Measurements from ENCODE around the gene FKBP11. TPM values are rescaled to one million over a fixed set of nuclear protein-coding genes. Genes with fewer than 3 reads are reported as not detected.

FKBP11 gene
- total RNA-seq, 2 experiments from 2014 or later: 96.2 to 100 TPM

DNA sequence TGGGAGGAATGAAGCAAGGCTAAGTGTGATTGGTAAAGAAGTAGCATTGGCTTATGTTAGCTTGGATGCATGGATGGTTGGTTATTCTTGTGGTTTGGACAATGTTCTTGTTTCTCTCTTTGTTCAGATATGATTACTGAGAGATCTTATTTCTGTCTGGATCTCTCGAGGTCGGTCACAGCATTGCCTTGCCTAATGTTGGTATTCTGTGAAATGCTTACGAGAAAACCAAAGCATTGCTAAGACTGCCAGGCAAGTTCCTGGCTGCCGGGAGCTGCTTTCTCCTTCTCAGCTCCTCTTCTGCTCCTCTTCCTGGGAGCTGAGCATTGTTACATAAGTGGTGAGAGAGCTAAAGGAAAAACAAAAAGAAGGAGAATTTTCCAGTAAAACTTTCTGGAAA lies 52.2 kb downstream of the FKBP11 start:
- intact Hi-C loops (cut with micrococcal nuclease): no loop called here
- Mint-ChIP-seq H3K4me1 (ENCODE audit: low read depth) (no peaks in the 10 kb centered on the region), H3K36me3 (ENCODE audit: low read depth) (no peaks in the 10 kb centered on the region), H3K27me3 (no peaks in the 10 kb centered on the region), H3K4me3 (no peak overlapping the region), H3K9me3 (no peaks in the 10 kb centered on the region), H3K27ac (no peak overlapping the region)
- no peak for DNase-seq
- TF ChIP-seq, protein P1, sequence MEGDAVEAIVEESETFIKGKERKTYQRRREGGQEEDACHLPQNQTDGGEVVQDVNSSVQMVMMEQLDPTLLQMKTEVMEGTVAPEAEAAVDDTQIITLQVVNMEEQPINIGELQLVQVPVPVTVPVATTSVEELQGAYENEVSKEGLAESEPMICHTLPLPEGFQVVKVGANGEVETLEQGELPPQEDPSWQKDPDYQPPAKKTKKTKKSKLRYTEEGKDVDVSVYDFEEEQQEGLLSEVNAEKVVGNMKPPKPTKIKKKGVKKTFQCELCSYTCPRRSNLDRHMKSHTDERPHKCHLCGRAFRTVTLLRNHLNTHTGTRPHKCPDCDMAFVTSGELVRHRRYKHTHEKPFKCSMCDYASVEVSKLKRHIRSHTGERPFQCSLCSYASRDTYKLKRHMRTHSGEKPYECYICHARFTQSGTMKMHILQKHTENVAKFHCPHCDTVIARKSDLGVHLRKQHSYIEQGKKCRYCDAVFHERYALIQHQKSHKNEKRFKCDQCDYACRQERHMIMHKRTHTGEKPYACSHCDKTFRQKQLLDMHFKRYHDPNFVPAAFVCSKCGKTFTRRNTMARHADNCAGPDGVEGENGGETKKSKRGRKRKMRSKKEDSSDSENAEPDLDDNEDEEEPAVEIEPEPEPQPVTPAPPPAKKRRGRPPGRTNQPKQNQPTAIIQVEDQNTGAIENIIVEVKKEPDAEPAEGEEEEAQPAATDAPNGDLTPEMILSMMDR (IDR thresholded peaks at IDR 0.05): no peak
- no peak for ATAC-seq
- ChIA-PET CTCF (interaction anchor here (1.2 to 3.9 kb wide), 6 partner anchors 10 to 115 kb away, joined by 3 to 28 read pairs (median 8); partner anchors contain the start of gene DDX23), POLR2A (no interaction called here)

Other genes with a start within 250 kb of the FKBP11 start
- gene KANSL2, start 243.3 kb downstream of the FKBP11 start, total RNA-seq: 10 to 100 TPM; 45.9 to 47.3 TPM
- gene CCNT1, start 208.8 kb downstream of the FKBP11 start, total RNA-seq: 10 to 100 TPM; 68.7 to 73.8 TPM
- gene ADCY6, start 136.4 kb downstream of the FKBP11 start, total RNA-seq: not detected
- gene CACNB3, start 107.0 kb downstream of the FKBP11 start, total RNA-seq: 1 to 10 TPM; 7.7 to 8.2 TPM
- 10 to 100 TPM; 84.5 to 95.6 TPM for gene DDX23, start 73.3 kb downstream of the FKBP11 start, total RNA-seq
- 1 to 10 TPM; 2.3 to 3.2 TPM for gene RND1, start 59.6 kb downstream of the FKBP11 start, total RNA-seq
- gene ARF3, start 32.0 kb upstream of the FKBP11 start, total RNA-seq: 10 to 100 TPM; 58.3 to 67.6 TPM
- under 1 TPM; 0.72 to 0.92 TPM for gene WNT10B, start 46.2 kb upstream of the FKBP11 start, total RNA-seq
- gene WNT1, start 52.8 kb upstream of the FKBP11 start, total RNA-seq: not detected
- 1 to 10 TPM in 1 of 2 experiments, under 1 TPM in 1; 0.72 to 1.2 TPM for gene DDN, start 73.9 kb upstream of the FKBP11 start, total RNA-seq
- gene PRKAG1, start 93.3 kb upstream of the FKBP11 start, total RNA-seq: 10 to 100 TPM; 43.3 to 47.3 TPM
- gene KMT2D, start 135.3 kb upstream of the FKBP11 start, total RNA-seq: 10 to 100 TPM; 57.5 to 62.3 TPM
- 10 to 100 TPM; 18.5 to 19.8 TPM for gene RHEBL1, start 144.5 kb upstream of the FKBP11 start, total RNA-seq
- under 1 TPM in 1 of 2 experiments, not detected in 1; 0.14 TPM for gene DHH, start 169.3 kb upstream of the FKBP11 start, total RNA-seq
- gene LMBR1L, start 185.4 kb upstream of the FKBP11 start, total RNA-seq: 10 to 100 TPM; 43.5 to 50.9 TPM
- gene TUBA1B, start 205.9 kb upstream of the FKBP11 start, total RNA-seq: 1,000 to 10,000 TPM; 2,169 to 2,181 TPM